ENCODE measurements around the gene IMP4.

The IMP4 gene

GRCh38 chr2:130339885-130340745 lies 2.6 kb upstream of the IMP4 start:
- TF ChIP-seq CTCF (conservative IDR thresholded peaks at IDR 0.05; ENCODE audit: low read depth) = no peak
- no peak for DNase-seq (ENCODE audit: low spot score)
- CTCF ChIA-PET = no interaction called here
- H3K27ac ChIP-seq = no peak overlapping the region
- POLR2A ChIA-PET (ENCODE audit: low non-redundant PET) = no interaction called here

GRCh38 chr2:130341562-130342019 lies 1.1 kb upstream of the IMP4 start:
- CTCF ChIA-PET = interaction anchor here (0.6 to 1.8 kb wide), 2 partner anchors 9 to 32 kb away, joined by 3 to 4 read pairs; no protein-coding TSS in a partner anchor
- peak overlapping the region; percentile 93 for H3K27ac ChIP-seq
- POLR2A ChIA-PET (ENCODE audit: low non-redundant PET) = interaction anchor here (0.5 to 1.2 kb wide), 2 partner anchors 9 to 160 kb away, joined by 3 to 5 read pairs; partner anchors contain the start of gene SMPD4
- DNase-seq (ENCODE audit: low spot score) = peak; percentile 31
- TF ChIP-seq CTCF (conservative IDR thresholded peaks at IDR 0.05; ENCODE audit: low read depth) = no peak

GRCh38 chr2:130342020-130342532 lies 621 bp upstream of the IMP4 start:
- POLR2A ChIA-PET (ENCODE audit: low non-redundant PET) = interaction anchor here (0.5 to 1.2 kb wide), 4 partner anchors 9 to 161 kb away, joined by 3 to 5 read pairs (median 4); partner anchors contain the start of genes PTPN18 and SMPD4
- peak overlapping the region; percentile 93 for H3K27ac ChIP-seq
- CTCF ChIA-PET = interaction anchor here (1.8 kb wide), 1 partner anchor 31 kb away, joined by 4 read pairs; no protein-coding TSS in a partner anchor
- TF ChIP-seq CTCF (conservative IDR thresholded peaks at IDR 0.05; ENCODE audit: low read depth) = no peak
- peak; percentile 94 for DNase-seq (ENCODE audit: low spot score)

- ChIA-PET CTCF (interaction anchor here (0.6 kb wide), 1 partner anchor 349 kb away, joined by 3 read pairs; no protein-coding TSS in a partner anchor), POLR2A (ENCODE audit: low non-redundant PET) (no interaction called here)
- no peak for DNase-seq (ENCODE audit: low spot score)
- TF ChIP-seq CTCF (conservative IDR thresholded peaks at IDR 0.05; ENCODE audit: low read depth) = no peak
- H3K27ac ChIP-seq = no peak overlapping the region
These were observed 1.9 kb downstream of the IMP4 start for GRCh38 chr2:130344578-130344977.

- CTCF ChIA-PET = no interaction called here
These were observed 2.4 kb downstream of the IMP4 start for GRCh38 chr2:130345091-130345490.

More at GRCh38 chr2:130345091-130345490, 2.4 kb downstream of the IMP4 start:
- DNase-seq (ENCODE audit: low spot score) = no peak
- TF ChIP-seq CTCF (conservative IDR thresholded peaks at IDR 0.05; ENCODE audit: low read depth) = no peak
- H3K27ac ChIP-seq = no peak overlapping the region
- POLR2A ChIA-PET (ENCODE audit: low non-redundant PET) = no interaction called here
